Stimulated activated CD8-positive, alpha-beta memory T cell treated with anti-CD3 and anti-CD28 coated beads, Interleukin-15, amount 100 ng/mL, for 24 hours (primary cell): ENCODE results near the gene OSGEPL1.
"Not testable (repeated sequence)": the region's sequence is repeated elsewhere in the genome, so short reads cannot be mapped to it uniquely, and the experiment has no call there.

Source experiments
- DNase-seq: peaks from one replicate; pipeline ENCODE4 v3.0.0-alpha.2; 2020; ENCODE audit warnings: low read depth

The OSGEPL1 gene

DNA sequence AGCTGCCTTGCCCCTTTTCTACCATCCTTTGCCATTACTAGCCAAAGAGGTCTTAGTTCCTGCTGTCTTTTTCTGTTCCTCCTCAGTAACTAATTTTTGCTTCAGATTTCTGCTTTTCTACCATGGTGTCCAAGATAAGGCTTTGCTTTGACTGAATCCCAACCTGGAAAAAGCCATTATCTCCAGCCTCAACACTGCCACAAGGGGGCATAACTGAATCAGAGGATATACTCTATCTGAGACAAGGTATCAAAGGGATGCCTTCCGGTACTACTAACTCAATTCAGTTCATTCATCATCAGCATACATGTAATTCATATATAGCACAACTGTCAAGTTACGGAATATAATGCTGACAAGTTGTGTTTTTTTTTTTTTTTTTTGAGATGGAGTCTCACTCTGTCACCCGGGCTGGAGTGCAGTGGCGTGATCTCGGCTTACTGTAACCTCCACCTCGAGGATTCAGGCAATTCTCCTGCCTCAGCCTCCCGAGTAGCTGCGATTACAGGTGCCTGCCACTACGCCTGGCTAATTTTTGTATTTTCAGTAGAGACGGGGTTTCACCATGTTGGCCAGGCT, 11.4 kb downstream of the OSGEPL1 start:
- no peak for DNase-seq

DNA sequence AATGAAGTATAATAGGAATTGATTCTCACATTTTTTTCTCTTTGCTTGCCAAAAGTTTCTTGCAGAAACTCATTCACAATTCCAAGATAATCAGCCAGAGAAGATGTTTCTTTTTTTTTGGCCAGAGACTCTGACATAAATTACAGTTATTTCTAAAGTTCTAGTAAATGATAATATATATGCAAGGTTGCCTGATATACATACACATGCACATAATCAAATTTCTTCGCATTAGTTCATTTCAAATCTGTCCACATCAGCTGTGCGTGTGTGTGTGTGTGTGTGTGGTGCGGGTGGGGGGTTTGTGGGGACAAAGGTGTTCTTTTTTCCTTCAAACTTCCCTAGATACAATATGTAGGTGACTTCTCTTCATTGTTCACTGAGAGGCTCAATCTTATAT, 33.2 kb downstream of the OSGEPL1 start:
- no peak for DNase-seq

DNA sequence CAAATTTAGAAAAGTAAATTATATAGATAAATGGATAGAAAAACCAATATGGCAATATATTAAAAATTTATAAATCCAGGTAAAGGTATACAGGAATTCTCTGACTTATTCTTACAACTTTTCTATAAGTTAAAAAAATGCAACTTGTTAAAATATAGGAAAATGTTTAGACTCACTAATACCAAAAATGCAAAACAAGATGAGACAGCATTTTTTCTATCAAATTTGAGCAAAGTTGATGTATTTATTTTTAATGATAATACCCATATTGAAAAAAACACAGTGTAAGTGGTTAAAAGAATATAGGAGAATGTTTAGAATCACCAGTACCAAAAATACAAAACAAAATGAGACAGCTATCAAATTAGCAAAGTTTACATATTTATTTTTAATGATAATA, 35.7 kb downstream of the OSGEPL1 start:
- DNase-seq: no peak

DNA sequence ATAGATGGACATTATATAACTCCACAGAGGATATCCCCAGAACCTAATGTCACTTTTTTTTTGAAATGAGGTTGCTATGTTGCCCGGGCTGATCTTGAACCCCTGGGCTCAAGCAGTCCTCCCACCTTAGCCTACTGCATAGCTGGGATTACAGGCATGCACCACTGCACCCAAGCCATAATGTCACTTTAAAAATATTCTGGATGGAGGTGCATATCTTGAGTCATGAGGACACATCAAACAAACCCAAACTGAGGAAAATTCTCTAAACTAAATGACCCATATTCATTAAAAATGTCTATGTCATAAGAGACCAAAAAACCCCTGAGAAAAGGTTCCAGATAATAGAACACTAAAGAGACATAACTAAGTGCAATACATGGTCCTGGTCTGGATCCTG, 36.3 kb downstream of the OSGEPL1 start:
- DNase-seq: no peak

DNA sequence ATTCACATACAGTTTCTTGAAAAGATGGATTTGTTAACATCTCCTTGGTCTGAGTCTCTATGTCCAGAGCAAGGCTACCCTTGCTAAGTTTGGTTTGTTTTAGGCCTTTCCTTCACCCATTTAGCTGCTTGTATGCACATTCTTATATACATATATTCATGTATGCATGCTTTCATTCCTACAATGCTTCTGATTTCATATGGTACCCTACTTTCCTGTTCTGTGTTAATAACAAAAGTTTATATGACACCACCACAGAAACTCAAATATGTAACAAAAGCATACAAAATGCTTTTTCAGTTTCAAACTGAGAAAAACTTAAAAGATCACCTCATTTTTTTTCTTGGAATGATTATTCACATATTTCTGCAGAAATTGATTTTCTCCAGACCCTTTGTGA, 39.4 kb downstream of the OSGEPL1 start:
- DNase-seq: no peak

DNA sequence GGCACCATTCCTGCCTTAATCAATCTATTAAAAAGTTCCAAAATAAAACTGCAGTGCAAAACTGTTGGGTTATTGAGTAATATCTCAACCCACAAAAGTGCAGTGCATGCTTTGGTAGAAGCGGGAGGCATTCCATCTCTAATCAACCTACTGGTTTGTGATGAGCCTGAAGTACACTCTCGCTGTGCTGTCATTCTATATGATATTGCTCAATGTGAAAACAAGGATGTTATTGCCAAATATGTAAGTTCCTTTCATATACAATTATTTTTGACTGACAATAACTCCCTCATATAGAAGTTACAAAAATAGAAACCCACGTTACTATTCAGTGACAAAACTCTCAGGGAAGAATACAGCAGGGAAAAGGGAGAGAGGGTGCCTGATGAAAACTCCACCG, 43.0 kb downstream of the OSGEPL1 start:
- no peak for DNase-seq

DNA sequence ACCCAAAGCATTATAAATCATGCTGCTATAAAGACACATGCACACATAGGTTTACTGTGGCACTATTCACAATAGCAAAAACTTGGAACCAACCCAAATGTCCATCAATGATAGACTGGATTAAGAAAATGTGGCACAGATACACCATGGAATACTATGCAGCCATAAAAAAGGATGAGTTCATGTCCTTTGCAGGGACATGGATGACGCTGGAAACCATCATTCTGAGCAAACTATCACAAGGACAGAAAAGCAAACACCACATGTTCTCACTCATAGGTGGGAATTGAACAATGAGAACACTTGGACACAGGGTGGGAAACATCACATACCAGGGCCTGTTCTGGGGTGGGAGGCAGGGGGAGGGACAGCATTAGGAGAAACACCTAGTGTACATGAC, 45.0 kb downstream of the OSGEPL1 start:
- not testable (repeated sequence) for DNase-seq

DNA sequence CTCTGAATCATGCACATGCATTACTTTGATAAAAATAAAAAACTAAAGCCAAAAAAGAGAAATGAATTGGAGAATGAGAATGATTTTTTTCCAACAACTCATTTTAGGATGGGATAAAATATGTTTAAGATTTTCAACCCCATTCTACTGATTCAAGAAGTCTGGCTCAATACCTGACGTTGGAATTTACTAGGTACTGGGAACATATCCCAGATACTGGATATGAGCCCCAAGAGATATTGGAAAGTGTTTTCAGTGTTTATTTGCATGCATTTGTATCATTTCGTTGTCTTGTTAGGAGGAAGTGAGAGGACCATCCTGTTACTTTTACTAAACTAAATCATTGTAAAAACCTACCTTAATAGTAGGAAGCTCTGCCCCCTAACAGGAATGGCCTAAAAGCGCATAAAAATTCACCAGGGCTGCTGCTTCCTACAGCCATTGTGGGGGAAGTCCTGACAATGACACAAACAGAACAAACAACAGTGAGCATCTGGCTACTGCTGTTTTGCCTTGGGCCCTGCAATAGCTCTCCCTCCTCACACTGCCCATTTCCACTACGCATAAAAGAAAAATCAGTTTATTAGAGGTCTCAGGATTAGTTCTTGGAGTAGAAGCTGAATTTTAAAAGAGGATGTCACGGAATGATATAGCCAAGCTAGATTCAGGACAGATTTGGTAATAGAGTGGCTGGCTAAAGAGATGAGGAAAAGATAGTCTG, 52.9 kb downstream of the OSGEPL1 start:
- no peak for DNase-seq

DNA sequence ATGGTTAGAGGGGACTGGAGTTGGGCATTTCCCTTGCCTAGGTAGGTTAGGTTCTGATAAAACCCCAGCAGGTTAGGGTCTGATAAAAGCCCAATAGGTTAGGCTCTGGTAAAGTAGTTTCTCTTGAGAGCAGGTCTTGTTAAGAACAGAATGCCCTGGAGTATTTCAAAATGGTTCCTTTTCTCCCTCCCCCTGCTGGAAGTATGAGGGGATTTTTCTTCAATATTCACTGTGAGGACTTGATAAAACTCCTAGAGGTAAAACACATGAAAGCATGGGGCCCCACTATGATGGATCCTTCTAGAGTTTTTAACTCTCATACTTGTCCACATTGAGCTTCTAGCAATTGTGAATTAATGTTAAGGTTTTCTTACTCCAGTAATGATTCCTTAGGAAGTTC, 60.5 kb downstream of the OSGEPL1 start:
- no peak for DNase-seq

DNA sequence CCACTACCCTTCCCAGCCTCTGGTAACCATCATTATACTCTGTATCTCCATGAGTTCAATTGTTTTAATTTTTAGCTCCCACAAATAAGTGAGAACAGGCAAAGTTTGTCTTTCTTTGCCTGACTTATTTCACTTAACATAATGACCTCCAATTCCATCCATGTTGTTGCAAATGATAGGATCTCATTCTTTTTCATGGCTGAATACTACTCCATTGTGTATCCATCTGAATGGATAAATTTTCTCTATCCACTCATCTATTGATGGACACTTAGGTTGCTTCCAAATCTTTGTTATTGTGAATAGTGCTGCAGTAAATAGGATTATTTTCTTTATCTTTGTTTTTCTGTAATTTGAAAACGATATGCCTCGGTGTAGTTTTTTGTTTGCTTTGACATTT, 61.9 kb downstream of the OSGEPL1 start:
- DNase-seq: no peak

DNA sequence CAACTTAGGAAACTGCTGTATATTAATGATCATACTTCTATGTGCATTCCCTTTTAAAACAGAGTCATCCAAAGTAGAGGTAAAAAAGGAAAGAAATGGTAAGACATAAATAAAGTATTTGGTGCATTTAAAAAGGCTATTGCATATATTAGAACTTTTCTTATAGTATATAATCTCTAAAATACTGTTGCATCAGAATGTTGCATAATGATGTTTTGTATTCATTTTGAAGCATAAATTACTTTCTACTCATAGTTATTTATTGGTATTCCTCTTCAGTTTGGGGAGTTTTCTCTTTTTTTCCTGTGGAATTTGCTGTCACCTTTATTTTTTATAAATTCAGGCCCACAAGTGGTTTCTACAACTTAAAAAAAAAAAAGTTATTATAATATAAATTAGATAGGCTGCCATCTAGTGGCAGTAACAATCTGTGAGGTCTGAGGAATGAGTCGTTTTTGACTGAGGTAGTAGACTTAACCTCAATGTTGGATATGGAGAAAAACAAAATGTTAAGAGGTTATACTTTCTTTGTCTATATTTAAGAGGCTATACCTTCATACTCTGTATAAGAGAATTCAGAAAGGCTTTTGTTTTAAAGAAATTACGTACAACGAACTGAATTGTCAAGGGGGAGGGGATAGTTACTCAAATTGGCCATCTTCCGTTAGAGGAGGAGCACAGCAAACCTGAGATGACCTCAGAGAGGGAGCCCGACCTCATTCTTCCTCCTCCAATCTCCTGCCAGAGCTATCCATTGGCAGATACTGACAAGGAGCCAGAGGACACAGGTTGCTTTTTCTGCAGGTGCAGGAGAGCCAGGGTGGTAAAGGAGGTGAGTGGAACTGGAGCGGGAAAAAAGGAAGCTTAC, 64.3 kb downstream of the OSGEPL1 start:
- no peak for DNase-seq
